HepG2 (cell line): ENCODE results near the gene RAI14. TPM values are rescaled to one million over a fixed set of nuclear protein-coding genes. Genes with fewer than 3 reads are reported as not detected.

Source experiments
- ATAC-seq: fragments of 200-7000 bp; cut with Tn5 transposase; 3 replicates; pipeline ENCODE4 v1.9.1; 2020; ENCODE audit warnings: mild to moderate bottlenecking, moderate library complexity
- BruUV-seq: library from RNA; stranded (reverse); fragments of 400-500 nt; replicated peaks from 2 replicates; lab custom pipeline; 2021; lab: Mats Ljungman, UMichigan
- CTCF ChIA-PET: fragments of 300-600 bp; formaldehyde crosslinking; extraction: SDS; loops from one replicate; lab custom pipeline; 2021; ENCODE audit warnings: low total read pairs, inconsistent platforms, low intra/inter-chr PET ratio; lab: Yijun Ruan, JAX
- POLR2A ChIA-PET: fragments of 350-600 bp; sonication (Branson Sonifier 250); formaldehyde crosslinking; loops from one replicate; lab custom pipeline; 2020; ENCODE audit warnings: antibody characterized with exemption, inconsistent platforms; lab: Yijun Ruan, JAX
- DNase-seq: peaks from one replicate; pipeline ENCODE4 v3.0.0-alpha.2; 2015; ENCODE audit warnings: low spot score
- FAIRE-seq: peaks from 3 replicates; lab custom pipeline; 2011; peaks lifted over from hg19 to GRCh38; lab: Jason Lieb, UNC
- H2AFZ ChIP-seq: one replicate; pipeline ENCODE4 v1.6.1; 2011; ENCODE audit warnings: low read length, inconsistent platforms
- H3K27ac ChIP-seq: fragments of 300-600 bp; 3 replicates; pipeline ENCODE4 v1.8.0; 2011; ENCODE audit warnings: mixed run types, mild to moderate bottlenecking, mixed read lengths, low read length, inconsistent platforms; ENCODE audit not compliant: insufficient read depth; ENCODE audit errors: extremely low read length
- H3K27me3 ChIP-seq, 2 experiments: fragments of 200-600 bp in 1 of 2; 2 replicates in 1 of 2; 3 replicates in 1 of 2; pipeline versions ENCODE4 v1.6.0 to v1.8.0; 2011; ENCODE audit warnings: low read length in 2 of 2, mild to moderate bottlenecking in 2 of 2, moderate library complexity in 2 of 2, inconsistent platforms in 1 of 2; ENCODE audit not compliant: insufficient read depth in 2 of 2, control insufficient read depth in 1 of 2
- H3K36me3 ChIP-seq, 2 experiments: fragments of 200-600 bp in 1 of 2; replicated peaks in 1 of 2; 2 replicates in 1 of 2; 3 replicates in 1 of 2; pipeline versions ENCODE4 v1.5.1 to v1.8.0; 2011; ENCODE audit warnings: low read length in 2 of 2, inconsistent platforms in 1 of 2; ENCODE audit not compliant: insufficient read depth in 2 of 2, control insufficient read depth in 1 of 2
- H3K4me1 ChIP-seq: 2 replicates; pipeline ENCODE4 v1.5.1; 2012; ENCODE audit warnings: low read length, inconsistent platforms; ENCODE audit not compliant: insufficient read depth
- H3K4me2 ChIP-seq: 2 replicates; pipeline ENCODE4 v1.6.0; 2011; ENCODE audit warnings: low read depth, low read length, inconsistent platforms
- H3K4me3 ChIP-seq, 3 experiments: fragments of 200-600 bp in 1 of 3; sonication (generic), shearing (Covaris generic) in 1 of 3; replicated peaks in 1 of 3; 2 replicates each; pipeline ENCODE4 v1.5.1; 2011 to 2016; ENCODE audit warnings: low read length in 3 of 3, inconsistent platforms in 2 of 3, low read depth in 2 of 3, mild to moderate bottlenecking in 2 of 3, control low read depth in 1 of 3, mixed read lengths in 1 of 3; ENCODE audit not compliant: insufficient read depth in 1 of 3
- H3K79me2 ChIP-seq: one replicate; pipeline ENCODE4 v1.6.1; 2011; ENCODE audit warnings: low read length, inconsistent platforms; ENCODE audit not compliant: insufficient read depth
- H3K9ac ChIP-seq: 2 replicates; pipeline ENCODE4 v1.6.0; 2011; ENCODE audit warnings: mild to moderate bottlenecking, low read depth, low read length, inconsistent platforms; ENCODE audit not compliant: insufficient read depth
- H3K9me3 ChIP-seq: 2 replicates; pipeline ENCODE4 v1.5.1; 2012; ENCODE audit warnings: mild to moderate bottlenecking, low read length
- H4K20me1 ChIP-seq: 2 replicates; pipeline ENCODE4 v1.6.0; 2011; ENCODE audit warnings: inconsistent platforms, mild to moderate bottlenecking, low read length, moderate library complexity; ENCODE audit not compliant: insufficient read depth
- EP300 ChIP-seq, 3 experiments: sonication (generic) in 1 of 3; formaldehyde crosslinking in 1 of 3; IDR thresholded peaks; 2 replicates each; pipeline versions ENCODE4 v1.5.1 to v1.6.1; 2011 to 2020; ENCODE audit warnings: low read depth in 2 of 3, low read length in 2 of 3, borderline replicate concordance in 1 of 3, improper control_type of control experiment in 1 of 3, mild to moderate bottlenecking in 1 of 3, missing genetic modification reagents in 1 of 3, moderate library complexity in 1 of 3
- FOXO4 ChIP-seq: sonication (generic); formaldehyde crosslinking; conservative IDR thresholded peaks from 2 replicates; pipeline ENCODE4 v1.8.1; 2023; ENCODE audit warnings: missing genetic modification reagents
- GABPA ChIP-seq, 2 experiments: IDR thresholded peaks; 2 replicates each; pipeline ENCODE4 v1.6.1; 2011 to 2016; ENCODE audit warnings: low read depth in 2 of 2, low read length in 1 of 2, missing biosample characterization in 1 of 2, missing genetic modification characterization in 1 of 2
- KDM6A ChIP-seq: IDR thresholded peaks from 2 replicates; pipeline ENCODE4 v1.6.1; 2016; ENCODE audit warnings: low read depth
- LCORL ChIP-seq, 2 experiments: fragments of 450-650 bp in 1 of 2; sonication (generic) in 1 of 2; formaldehyde crosslinking in 1 of 2; IDR thresholded peaks; 2 replicates each; pipeline versions ENCODE4 v1.5.0 to v1.6.1; 2017 to 2020; ENCODE audit warnings: antibody characterized with exemption in 1 of 2, missing genetic modification reagents in 1 of 2
- PBX2 ChIP-seq: IDR thresholded peaks from 2 replicates; pipeline ENCODE4 v1.6.1; 2016; ENCODE audit warnings: control low read depth
- TOE1 ChIP-seq: sonication (generic); formaldehyde crosslinking; IDR thresholded peaks from 2 replicates; pipeline ENCODE4 v1.4.0; 2020; ENCODE audit warnings: mild to moderate bottlenecking, missing genetic modification reagents
- ZFP82 ChIP-seq: sonication (generic); formaldehyde crosslinking; IDR thresholded peaks from 2 replicates; pipeline ENCODE4 v1.5.1; 2020; ENCODE audit warnings: mild to moderate bottlenecking, missing genetic modification reagents, borderline replicate concordance
- ZIK1 ChIP-seq: sonication (generic); formaldehyde crosslinking; IDR thresholded peaks from 2 replicates; pipeline ENCODE4 v1.5.0; 2020; ENCODE audit warnings: mild to moderate bottlenecking, low read depth, missing genetic modification reagents, borderline replicate concordance
- ZNF496 ChIP-seq: sonication (generic); formaldehyde crosslinking; IDR thresholded peaks from 2 replicates; pipeline ENCODE4 v1.8.1; 2023; ENCODE audit warnings: mild to moderate bottlenecking, moderate library complexity, missing genetic modification reagents; ENCODE audit not compliant: insufficient replicate concordance
- ZNF678 ChIP-seq: sonication (generic); formaldehyde crosslinking; IDR thresholded peaks from 2 replicates; pipeline ENCODE4 v1.4.0; 2020; ENCODE audit warnings: mild to moderate bottlenecking, missing genetic modification reagents
- ZSCAN29 ChIP-seq: sonication (generic); formaldehyde crosslinking; conservative IDR thresholded peaks from 2 replicates; pipeline ENCODE4 v1.4.0; 2020; ENCODE audit warnings: mild to moderate bottlenecking, missing genetic modification reagents
- WGBS: methylation state at CpG from one replicate; pipeline ENCODE4 v1.1.6; 2017; ENCODE audit warnings: low lambda C conversion rate; 5-methylcytosine and 5-hydroxymethylcytosine counted together
- in situ Hi-C: cut with HindIII; loops from 2 replicates; pipeline ENCODE4 v1.10.0; 2017; ENCODE audit warnings: low pct_unique_long_range_greater_than_20kb; ENCODE audit not compliant: extremely low pct_ligation_motif_present
- intact Hi-C: fragments of 100-400 bp; cut with micrococcal nuclease; formaldehyde crosslinking; loops from one replicate; pipeline ENCODE4 v1.10.0; 2022; ENCODE audit not compliant: unreplicated experiment
- polyA plus RNA-seq, 8 experiments: library from polyadenylated mRNA; depleted of rRNA in 3 of 8; stranded (reverse) in 7 of 8; unstranded in 1 of 8; fragments of >200 nt; fragmentation: Illumina TruSeq in 4 of 8; extraction: Trizol in 4 of 8; gene quantifications; 2 replicates each; pipeline versions ENCODE4 v1.2.1 to v1.2.3, GENCODE V29; 2011 to 2016; ENCODE audit warnings: low read depth in 4 of 8, missing spikeins in 1 of 8, mixed read lengths in 1 of 8; ENCODE audit not compliant: insufficient read depth in 1 of 8
- total RNA-seq, 5 experiments: library from RNA; depleted of rRNA; stranded (reverse); fragments of >200 nt; fragmentation: Illumina TruSeq; extraction: Trizol; gene quantifications; 2 replicates each; pipeline ENCODE4 v1.2.3, GENCODE V29; 2016; ENCODE audit warnings: low read depth in 1 of 5
- TF ChIP-seq, protein P1 (sequence below): fragments of 450-650 bp; IDR thresholded peaks from 2 replicates; pipeline ENCODE4 v1.6.1; 2016
- TF ChIP-seq, protein P2 (sequence below): sonication (generic); formaldehyde crosslinking; IDR thresholded peaks from 2 replicates; pipeline ENCODE4 v1.5.0; 2020; ENCODE audit warnings: mild to moderate bottlenecking, missing genetic modification reagents
- TF ChIP-seq, protein P3 (sequence below): sonication (generic); formaldehyde crosslinking; IDR thresholded peaks from 2 replicates; pipeline ENCODE4 v1.4.0; 2020; ENCODE audit warnings: missing genetic modification reagents, borderline replicate concordance

Gene RAI14
- total and polyA plus RNA-seq, 2 of the 13 experiments (the other 11 are each of a cell fraction or from before 2014, with no cell fraction given) = 12.6 to 18.2 TPM

GRCh38 chr5:34718516-34718915 lies 62.4 kb downstream of the RAI14 start (continued):
- TF ChIP-seq, protein P1, sequence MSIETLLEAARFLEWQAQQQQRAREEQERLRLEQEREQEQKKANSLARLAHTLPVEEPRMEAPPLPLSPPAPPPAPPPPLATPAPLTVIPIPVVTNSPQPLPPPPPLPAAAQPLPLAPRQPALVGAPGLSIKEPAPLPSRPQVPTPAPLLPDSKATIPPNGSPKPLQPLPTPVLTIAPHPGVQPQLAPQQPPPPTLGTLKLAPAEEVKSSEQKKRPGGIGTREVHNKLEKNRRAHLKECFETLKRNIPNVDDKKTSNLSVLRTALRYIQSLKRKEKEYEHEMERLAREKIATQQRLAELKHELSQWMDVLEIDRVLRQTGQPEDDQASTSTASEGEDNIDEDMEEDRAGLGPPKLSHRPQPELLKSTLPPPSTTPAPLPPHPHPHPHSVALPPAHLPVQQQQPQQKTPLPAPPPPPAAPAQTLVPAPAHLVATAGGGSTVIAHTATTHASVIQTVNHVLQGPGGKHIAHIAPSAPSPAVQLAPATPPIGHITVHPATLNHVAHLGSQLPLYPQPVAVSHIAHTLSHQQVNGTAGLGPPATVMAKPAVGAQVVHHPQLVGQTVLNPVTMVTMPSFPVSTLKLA = no peak
- TF ChIP-seq ZFP82 (CRISPR knock-in tag) = no peak

DNA sequence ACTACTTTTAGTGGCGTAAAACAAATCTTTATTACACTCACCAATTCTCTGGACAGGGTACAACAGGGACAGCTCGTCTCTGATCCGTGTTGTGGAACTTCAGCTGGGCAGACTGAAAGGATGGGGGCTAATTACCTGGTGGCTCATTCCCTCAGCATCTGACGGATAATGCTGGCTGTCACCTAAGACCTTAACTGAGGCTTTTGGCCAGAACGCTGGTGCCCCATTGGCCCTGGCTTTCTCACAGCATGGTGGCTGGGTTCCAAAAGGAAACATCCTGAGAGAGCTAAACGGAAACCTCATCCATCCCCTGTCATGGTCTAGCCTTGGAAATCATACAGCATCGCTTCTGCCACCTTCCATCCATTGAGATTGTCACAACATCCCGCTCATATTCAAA lies 62.9 kb downstream of the RAI14 start:
- ATAC-seq (no peak), FAIRE-seq (no peak), DNase-seq (no peak)
- intact Hi-C loops (no loop called here), in situ Hi-C loops (no loop called here)
- CTCF ChIA-PET = no interaction called here
- Histone ChIP-seq H4K20me1 (no peaks in the 10 kb centered on the region), H3K4me1 (peaks cover 13% of the 10 kb centered on the region), H2AFZ (no peak overlapping the region), H3K9me3 (no peaks in the 10 kb centered on the region), H3K4me2 (no peak overlapping the region), H3K27me3 (no peaks in the 10 kb centered on the region), H3K4me3 (no peak overlapping the region), H3K27ac (no peak overlapping the region), H3K79me2 (no peaks in the 10 kb centered on the region), H3K36me3 (no peaks in the 10 kb centered on the region), H3K9ac (no peak overlapping the region)
- POLR2A ChIA-PET = no interaction called here
- WGBS = 96% methylated on average over 8 of the region's 8 CpGs
- BruUV-seq = no TSS peak
- no peak for TF ChIP-seq FOXO4
- TF ChIP-seq, protein P2, sequence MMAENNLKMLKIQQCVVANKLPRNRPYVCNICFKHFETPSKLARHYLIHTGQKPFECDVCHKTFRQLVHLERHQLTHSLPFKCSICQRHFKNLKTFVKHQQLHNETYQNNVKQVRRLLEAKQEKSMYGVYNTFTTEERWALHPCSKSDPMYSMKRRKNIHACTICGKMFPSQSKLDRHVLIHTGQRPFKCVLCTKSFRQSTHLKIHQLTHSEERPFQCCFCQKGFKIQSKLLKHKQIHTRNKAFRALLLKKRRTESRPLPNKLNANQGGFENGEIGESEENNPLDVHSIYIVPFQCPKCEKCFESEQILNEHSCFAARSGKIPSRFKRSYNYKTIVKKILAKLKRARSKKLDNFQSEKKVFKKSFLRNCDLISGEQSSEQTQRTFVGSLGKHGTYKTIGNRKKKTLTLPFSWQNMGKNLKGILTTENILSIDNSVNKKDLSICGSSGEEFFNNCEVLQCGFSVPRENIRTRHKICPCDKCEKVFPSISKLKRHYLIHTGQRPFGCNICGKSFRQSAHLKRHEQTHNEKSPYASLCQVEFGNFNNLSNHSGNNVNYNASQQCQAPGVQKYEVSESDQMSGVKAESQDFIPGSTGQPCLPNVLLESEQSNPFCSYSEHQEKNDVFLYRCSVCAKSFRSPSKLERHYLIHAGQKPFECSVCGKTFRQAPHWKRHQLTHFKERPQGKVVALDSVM (CRISPR knock-in tag) = no peak
- no peak for TF ChIP-seq LCORL (IDR thresholded peaks at IDR 0.05)
- no peak for TF ChIP-seq LCORL (CRISPR knock-in tag; IDR thresholded peaks at IDR 0.05)
- TF ChIP-seq TOE1 (CRISPR knock-in tag) = no peak
- TF ChIP-seq ZNF496 (CRISPR knock-in tag) = no peak
- no peak for TF ChIP-seq PBX2
- no peak for TF ChIP-seq ZIK1 (CRISPR knock-in tag)
- TF ChIP-seq ZNF678 (CRISPR knock-in tag) = no peak
- no peak for TF ChIP-seq GABPA (IDR thresholded peaks at IDR 0.05; ENCODE audit: low read depth, low read length)
- TF ChIP-seq GABPA (CRISPR knock-in tag; IDR thresholded peaks at IDR 0.05; ENCODE audit: low read depth) = no peak
- no peak for TF ChIP-seq ZSCAN29 (CRISPR knock-in tag)
- TF ChIP-seq, protein P3, sequence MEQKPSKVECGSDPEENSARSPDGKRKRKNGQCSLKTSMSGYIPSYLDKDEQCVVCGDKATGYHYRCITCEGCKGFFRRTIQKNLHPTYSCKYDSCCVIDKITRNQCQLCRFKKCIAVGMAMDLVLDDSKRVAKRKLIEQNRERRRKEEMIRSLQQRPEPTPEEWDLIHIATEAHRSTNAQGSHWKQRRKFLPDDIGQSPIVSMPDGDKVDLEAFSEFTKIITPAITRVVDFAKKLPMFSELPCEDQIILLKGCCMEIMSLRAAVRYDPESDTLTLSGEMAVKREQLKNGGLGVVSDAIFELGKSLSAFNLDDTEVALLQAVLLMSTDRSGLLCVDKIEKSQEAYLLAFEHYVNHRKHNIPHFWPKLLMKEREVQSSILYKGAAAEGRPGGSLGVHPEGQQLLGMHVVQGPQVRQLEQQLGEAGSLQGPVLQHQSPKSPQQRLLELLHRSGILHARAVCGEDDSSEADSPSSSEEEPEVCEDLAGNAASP (CRISPR knock-in tag) = no peak
- no peak for TF ChIP-seq EP300 (IDR thresholded peaks at IDR 0.05; ENCODE audit: low read depth in 2 of 2, low read length in 2 of 2)
- no peak for TF ChIP-seq EP300 (CRISPR knock-in tag; IDR thresholded peaks at IDR 0.05; ENCODE audit: borderline replicate concordance)
- no peak for TF ChIP-seq KDM6A (CRISPR knock-in tag)
